Loucy (cell line): ENCODE measurements around the gene TAOK2.

Experiments
- EZH2phosphoT487 ChIP-seq: fragments of 200-600 bp; IDR thresholded peaks from 2 replicates; pipeline ENCODE4 v1.6.1; 2018; ENCODE audit warnings: antibody characterized with exemption, mild to moderate bottlenecking, moderate library complexity, borderline replicate concordance
- TF ChIP-seq, protein P1 (sequence below): fragments of 200-600 bp; sonication (generic); conservative IDR thresholded peaks from 2 replicates; pipeline ENCODE4 v1.5.1; 2014; ENCODE audit warnings: mild to moderate bottlenecking, antibody characterized with exemption, low read length

DNA sequence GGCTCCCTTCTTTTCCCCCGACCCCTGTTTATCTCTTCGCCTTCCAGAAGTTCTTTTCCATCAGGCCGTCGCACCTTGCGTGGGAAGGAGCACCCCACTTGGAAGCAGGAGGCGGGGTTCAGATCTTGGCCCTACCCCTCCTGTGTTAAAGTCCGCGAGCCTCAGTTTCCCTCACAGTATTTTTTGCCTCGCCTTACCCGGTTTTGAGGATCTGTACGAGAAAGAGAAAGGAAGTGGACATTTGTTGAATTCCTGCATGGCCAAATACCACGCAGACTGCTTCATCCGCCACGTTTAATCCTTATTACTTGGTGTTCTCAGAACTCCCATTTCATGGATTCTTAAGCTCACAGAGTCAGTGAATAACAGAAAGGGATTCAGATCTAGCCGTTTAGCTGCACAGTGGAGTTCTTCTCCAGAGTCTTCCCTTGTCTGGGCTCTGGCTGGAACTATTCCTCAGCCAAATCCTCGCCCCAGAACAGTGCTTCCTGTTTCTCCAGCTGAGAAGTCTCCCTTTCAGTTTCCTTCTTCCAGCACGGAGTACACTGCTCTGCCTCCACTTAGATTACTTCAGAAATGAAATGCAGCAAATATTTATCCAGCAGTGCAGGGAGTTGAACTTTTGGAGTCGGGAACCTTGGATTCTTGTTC, 11.2 kb upstream of the TAOK2 start:
- TF ChIP-seq, protein P1, sequence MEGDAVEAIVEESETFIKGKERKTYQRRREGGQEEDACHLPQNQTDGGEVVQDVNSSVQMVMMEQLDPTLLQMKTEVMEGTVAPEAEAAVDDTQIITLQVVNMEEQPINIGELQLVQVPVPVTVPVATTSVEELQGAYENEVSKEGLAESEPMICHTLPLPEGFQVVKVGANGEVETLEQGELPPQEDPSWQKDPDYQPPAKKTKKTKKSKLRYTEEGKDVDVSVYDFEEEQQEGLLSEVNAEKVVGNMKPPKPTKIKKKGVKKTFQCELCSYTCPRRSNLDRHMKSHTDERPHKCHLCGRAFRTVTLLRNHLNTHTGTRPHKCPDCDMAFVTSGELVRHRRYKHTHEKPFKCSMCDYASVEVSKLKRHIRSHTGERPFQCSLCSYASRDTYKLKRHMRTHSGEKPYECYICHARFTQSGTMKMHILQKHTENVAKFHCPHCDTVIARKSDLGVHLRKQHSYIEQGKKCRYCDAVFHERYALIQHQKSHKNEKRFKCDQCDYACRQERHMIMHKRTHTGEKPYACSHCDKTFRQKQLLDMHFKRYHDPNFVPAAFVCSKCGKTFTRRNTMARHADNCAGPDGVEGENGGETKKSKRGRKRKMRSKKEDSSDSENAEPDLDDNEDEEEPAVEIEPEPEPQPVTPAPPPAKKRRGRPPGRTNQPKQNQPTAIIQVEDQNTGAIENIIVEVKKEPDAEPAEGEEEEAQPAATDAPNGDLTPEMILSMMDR: no peak
- no peak for TF ChIP-seq EZH2phosphoT487
